K562 (cell line): Measurements from ENCODE around the gene EXD2. TPM values are rescaled to one million over a fixed set of nuclear protein-coding genes. Genes with fewer than 3 reads are reported as not detected.

ENCODE experiments used
- CBX8 ChIP-seq: fragments of 200-600 bp; sonication (generic); IDR thresholded peaks from 2 replicates; pipeline ENCODE4 v1.6.1; 2012; ENCODE audit warnings: borderline replicate concordance, mixed run types, low read depth, mild to moderate bottlenecking, moderate library complexity, mixed read lengths, low read length, control low read depth, inconsistent platforms; ENCODE audit not compliant: poor library complexity, severe bottlenecking; ENCODE audit errors: extremely low read depth
- HNRNPUL1 ChIP-seq: fragments of 200-400 bp; formaldehyde crosslinking; IDR thresholded peaks from 2 replicates; pipeline ENCODE4 v1.6.1; 2017; ENCODE audit warnings: low read length
- ILF3 ChIP-seq: fragments of 450-650 bp; IDR thresholded peaks from 2 replicates; pipeline ENCODE4 v1.6.1; 2018; ENCODE audit warnings: antibody characterized with exemption, mild to moderate bottlenecking, moderate library complexity, borderline replicate concordance
- JUNB ChIP-seq: fragments of 450-650 bp; formaldehyde crosslinking; conservative IDR thresholded peaks from 2 replicates; pipeline ENCODE4 v1.4.0; 2020; ENCODE audit warnings: mild to moderate bottlenecking
- KLF16 ChIP-seq: IDR thresholded peaks from 2 replicates; pipeline ENCODE4 v1.6.1; 2016; ENCODE audit warnings: antibody characterized with exemption
- NFRKB ChIP-seq: fragments of 450-650 bp; IDR thresholded peaks from 2 replicates; pipeline ENCODE4 v1.6.1; 2016; ENCODE audit warnings: low read depth
- NR2C2 ChIP-seq, 2 experiments: fragments of 200-800 bp in 1 of 2; sonication (Bioruptor generic) in 1 of 2; sonication (generic) in 1 of 2; formaldehyde crosslinking in 1 of 2; IDR thresholded peaks; 2 replicates each; pipeline versions ENCODE4 v1.6.1 to v1.8.0; 2016 to 2022; ENCODE audit warnings: mild to moderate bottlenecking in 1 of 2, missing compliant biosample characterization in 1 of 2, missing genetic modification characterization in 1 of 2, missing genetic modification reagents in 1 of 2
- ZBTB7A ChIP-seq: IDR thresholded peaks from 2 replicates; pipeline ENCODE4 v1.6.1; 2011; ENCODE audit warnings: low read depth, mild to moderate bottlenecking, low read length, moderate library complexity, borderline replicate concordance; ENCODE audit not compliant: control insufficient read depth
- polyA plus RNA-seq, 8 experiments: library from polyadenylated mRNA; depleted of rRNA in 4 of 8; stranded (reverse) in 5 of 8; unstranded in 3 of 8; fragments of >200 nt; fragmentation: Nextera tagmentation in 2 of 8; fragmentation: Illumina TruSeq in 1 of 8; extraction: Ambion mirVana in 2 of 8; extraction: Trizol in 1 of 8; gene quantifications; 2 replicates each; pipeline versions ENCODE4 v1.2.1 to v1.2.3, GENCODE V29; 2011 to 2014; ENCODE audit warnings: inconsistent platforms in 1 of 8, missing spikeins in 1 of 8
- total RNA-seq, 7 experiments: library from RNA; depleted of rRNA in 6 of 7; stranded (reverse); fragments of >200 nt in 6 of 7; fragmentation: Illumina TruSeq in 2 of 7; extraction: Trizol in 2 of 7; gene quantifications; 2 replicates each; pipeline versions ENCODE4 v1.2.1 to v1.2.3, GENCODE V29; 2011 to 2021; ENCODE audit warnings: low replicate concordance in 1 of 7
- TF ChIP-seq, protein P1 (sequence below): sonication (generic); formaldehyde crosslinking; IDR thresholded peaks from 2 replicates; pipeline ENCODE4 v1.4.0; 2020; ENCODE audit warnings: mild to moderate bottlenecking, missing genetic modification reagents
- TF ChIP-seq, protein P2 (sequence below): sonication (generic); formaldehyde crosslinking; IDR thresholded peaks from 2 replicates; pipeline ENCODE4 v1.8.1; 2022; ENCODE audit warnings: missing genetic modification reagents

Gene EXD2
- total and polyA plus RNA-seq, 9 of the 15 experiments (the other 6 are each of a cell fraction or from before 2014, with no cell fraction given) = 1.6 to 7.5 (median 3.7) TPM

DNA sequence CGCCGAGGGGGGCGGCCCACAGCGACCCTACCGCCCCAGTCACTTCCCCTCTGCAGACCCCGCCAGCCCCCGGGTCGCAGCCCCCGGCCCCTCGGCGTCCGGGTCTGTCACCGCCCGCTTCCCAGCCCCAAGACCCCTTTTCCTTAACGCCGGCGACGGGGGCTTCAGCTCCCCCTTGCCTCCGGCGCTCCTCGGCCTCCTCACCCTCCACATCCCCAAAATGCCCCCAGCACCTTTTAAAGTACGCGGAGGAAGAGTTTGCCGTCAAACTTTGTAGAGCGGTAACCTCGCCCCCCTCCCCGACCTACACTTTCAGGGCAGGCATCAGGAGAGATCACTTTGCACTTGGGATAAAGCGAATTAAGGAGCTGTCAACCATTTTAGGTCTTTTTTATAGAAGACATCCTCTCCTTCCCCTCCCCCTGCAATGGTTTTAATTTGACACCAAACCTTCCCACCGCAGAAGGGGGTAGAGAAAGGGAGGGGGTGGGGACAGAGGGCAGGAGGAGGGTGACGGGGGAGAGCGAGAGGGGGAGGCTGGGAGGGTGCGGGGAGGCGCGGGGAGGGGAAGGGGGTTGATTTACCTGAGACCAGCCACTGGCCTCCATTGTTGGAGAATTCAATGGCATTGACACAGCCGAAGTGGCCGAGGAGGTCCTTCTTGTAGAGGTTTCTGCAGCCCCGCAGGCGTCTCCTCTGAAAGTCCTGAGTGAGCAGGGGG lies 39.0 kb upstream of the EXD2 start (continued):
- TF ChIP-seq NR2C2 (CRISPR knock-in tag; IDR thresholded peaks at IDR 0.05) (no peak), NR2C2 (tag; IDR thresholded peaks at IDR 0.05) (peak; percentile 29; the same call in 1 of the 2 replicates), NFRKB (0 out of 2 replicates have a peak, but pooled peaks have one; percentile 12), KLF16 (no peak), ILF3 (no peak), ZBTB7A (peak; percentile 50; the same call in 1 of the 2 replicates), HNRNPUL1 (no peak), CBX8 (no peak), JUNB (CRISPR knock-in tag) (no peak)
- TF ChIP-seq, protein P1, sequence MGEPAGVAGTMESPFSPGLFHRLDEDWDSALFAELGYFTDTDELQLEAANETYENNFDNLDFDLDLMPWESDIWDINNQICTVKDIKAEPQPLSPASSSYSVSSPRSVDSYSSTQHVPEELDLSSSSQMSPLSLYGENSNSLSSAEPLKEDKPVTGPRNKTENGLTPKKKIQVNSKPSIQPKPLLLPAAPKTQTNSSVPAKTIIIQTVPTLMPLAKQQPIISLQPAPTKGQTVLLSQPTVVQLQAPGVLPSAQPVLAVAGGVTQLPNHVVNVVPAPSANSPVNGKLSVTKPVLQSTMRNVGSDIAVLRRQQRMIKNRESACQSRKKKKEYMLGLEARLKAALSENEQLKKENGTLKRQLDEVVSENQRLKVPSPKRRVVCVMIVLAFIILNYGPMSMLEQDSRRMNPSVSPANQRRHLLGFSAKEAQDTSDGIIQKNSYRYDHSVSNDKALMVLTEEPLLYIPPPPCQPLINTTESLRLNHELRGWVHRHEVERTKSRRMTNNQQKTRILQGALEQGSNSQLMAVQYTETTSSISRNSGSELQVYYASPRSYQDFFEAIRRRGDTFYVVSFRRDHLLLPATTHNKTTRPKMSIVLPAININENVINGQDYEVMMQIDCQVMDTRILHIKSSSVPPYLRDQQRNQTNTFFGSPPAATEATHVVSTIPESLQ (CRISPR knock-in tag) = no peak
- TF ChIP-seq, protein P2, sequence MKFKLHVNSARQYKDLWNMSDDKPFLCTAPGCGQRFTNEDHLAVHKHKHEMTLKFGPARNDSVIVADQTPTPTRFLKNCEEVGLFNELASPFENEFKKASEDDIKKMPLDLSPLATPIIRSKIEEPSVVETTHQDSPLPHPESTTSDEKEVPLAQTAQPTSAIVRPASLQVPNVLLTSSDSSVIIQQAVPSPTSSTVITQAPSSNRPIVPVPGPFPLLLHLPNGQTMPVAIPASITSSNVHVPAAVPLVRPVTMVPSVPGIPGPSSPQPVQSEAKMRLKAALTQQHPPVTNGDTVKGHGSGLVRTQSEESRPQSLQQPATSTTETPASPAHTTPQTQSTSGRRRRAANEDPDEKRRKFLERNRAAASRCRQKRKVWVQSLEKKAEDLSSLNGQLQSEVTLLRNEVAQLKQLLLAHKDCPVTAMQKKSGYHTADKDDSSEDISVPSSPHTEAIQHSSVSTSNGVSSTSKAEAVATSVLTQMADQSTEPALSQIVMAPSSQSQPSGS (CRISPR knock-in tag) = no peak
- TF ChIP-seq, all 486 proteins: peak for 3
